Thyroid gland (tissue), 4 donors: Measurements from ENCODE around the gene C10orf53. TPM values are rescaled to one million over a fixed set of nuclear protein-coding genes. Genes with fewer than 3 reads are reported as not detected.

Source experiments
- DNase-seq, 2 donors: peaks; one replicate each; pipeline ENCODE4 v3.0.0-alpha.2; 2019
- H3K27ac ChIP-seq, 3 donors: fragments of 200-600 bp; sonication (generic); 1 replicate in 2 of 3; 2 replicates in 1 of 3; pipeline ENCODE4 v1.5.1; 2016 to 2019; ENCODE audit warnings: mild to moderate bottlenecking in 1 of 3, moderate library complexity in 1 of 3
- H3K27me3 ChIP-seq: fragments of 200-600 bp; sonication (generic); one replicate; pipeline ENCODE4 v1.5.1; 2019
- H3K36me3 ChIP-seq, 2 donors: fragments of 200-600 bp; sonication (generic); one replicate each; pipeline ENCODE4 v1.5.1; 2016 to 2019
- H3K4me1 ChIP-seq, 2 donors: fragments of 200-600 bp; sonication (generic); one replicate each; pipeline ENCODE4 v1.5.1; 2017 to 2019
- H3K4me3 ChIP-seq, 3 donors: fragments of 200-600 bp; sonication (generic); replicated peaks in 1 of 3; 1 replicate in 2 of 3; 2 replicates in 1 of 3; pipeline ENCODE4 v1.5.1; 2016; ENCODE audit warnings: mild to moderate bottlenecking in 1 of 3
- H3K9me3 ChIP-seq: fragments of 200-600 bp; sonication (generic); one replicate; pipeline ENCODE4 v1.5.1; 2017
- CTCF ChIP-seq, 6 experiments: fragments of 200-600 bp in 3 of 6; fragments of 450-650 bp in 3 of 6; sonication (generic) in 3 of 6; IDR thresholded peaks; one replicate each; pipeline ENCODE4 v1.5.1; 2016 to 2019; ENCODE audit warnings: antibody characterized with exemption in 6 of 6, mild to moderate bottlenecking in 2 of 6, inconsistent platforms in 1 of 6, moderate library complexity in 1 of 6
- POLR2A ChIP-seq, 2 donors: fragments of 450-650 bp; IDR thresholded peaks; one replicate each; pipeline ENCODE4 v1.6.1; 2017; ENCODE audit warnings: antibody characterized with exemption in 2 of 2, mild to moderate bottlenecking in 2 of 2, moderate library complexity in 1 of 2
- WGBS, 2 donors: methylation state at CpG; one replicate each; pipeline ENCODE4 v1.1.5; 2017; 5-methylcytosine and 5-hydroxymethylcytosine counted together
- intact Hi-C: fragments of 100-400 bp; cut with DNase I; formaldehyde crosslinking; loops from one replicate; pipeline ENCODE4 v1.15.1; 2023
- total RNA-seq, 4 donors: library from RNA; depleted of rRNA; stranded (reverse); fragments of >200 nt; gene quantifications; one replicate each; pipeline ENCODE4 v1.2.3, GENCODE V29; 2016

The C10orf53 gene
- total RNA-seq, 4 donors from 2014 or later, result not detected

- Histone ChIP-seq H3K27ac (no peak overlapping the region), H3K36me3 (no peaks in the 10 kb centered on the region), H3K4me3 (no peak overlapping the region), H3K27me3 (no peaks in the 10 kb centered on the region), H3K4me1 (no peaks in the 10 kb centered on the region), H3K9me3 (no peaks in the 10 kb centered on the region)
- intact Hi-C loops, result no loop called here
- no peak for DNase-seq
- no peak for TF ChIP-seq CTCF (IDR thresholded peaks at IDR 0.05)
- no peak for TF ChIP-seq POLR2A (IDR thresholded peaks at IDR 0.05)
- 93 to 95% methylated on average over 2 of the region's 3 CpGs for WGBS, 2 donors
These were observed 37.1 kb upstream of the C10orf53 start for GRCh38 chr10:49642311-49642710.

GRCh38 chr10:49643241-49644034, 36.0 kb upstream of the C10orf53 start:
- Histone ChIP-seq H3K36me3 (no peaks in the 10 kb centered on the region), H3K4me1 (no peaks in the 10 kb centered on the region), H3K27me3 (no peaks in the 10 kb centered on the region), H3K4me3 (no peak overlapping the region), H3K27ac (no peak overlapping the region), H3K9me3 (no peaks in the 10 kb centered on the region)
- intact Hi-C loops, result no loop called here
- DNase-seq, result no peak
- 81 to 90% methylated on average over 4 to 5 of the region's 5 CpGs for WGBS, 2 donors
- no peak for TF ChIP-seq POLR2A (IDR thresholded peaks at IDR 0.05)
- no peak for TF ChIP-seq CTCF (IDR thresholded peaks at IDR 0.05)

- Histone ChIP-seq H3K4me1 (no peaks in the 10 kb centered on the region), H3K36me3 (no peaks in the 10 kb centered on the region), H3K27ac (no peak overlapping the region), H3K27me3 (no peaks in the 10 kb centered on the region), H3K4me3 (no peak overlapping the region), H3K9me3 (no peaks in the 10 kb centered on the region)
- intact Hi-C loops, result no loop called here
- 81 to 91% methylated on average over 6 to 7 of the region's 7 CpGs for WGBS, 2 donors
- no peak for TF ChIP-seq POLR2A (IDR thresholded peaks at IDR 0.05)
- TF ChIP-seq CTCF (IDR thresholded peaks at IDR 0.05), result no peak
- DNase-seq, result no peak
These were observed 35.3 kb upstream of the C10orf53 start for GRCh38 chr10:49644035-49644646.

- WGBS, 2 donors, result 71 to 85% methylated on average over 8 of the region's 8 CpGs
- no peak for DNase-seq
- intact Hi-C loops, result no loop called here
- no peaks in the 10 kb centered on the region for H3K4me1 ChIP-seq
- no peaks in the 10 kb centered on the region for H3K27me3 ChIP-seq
- TF ChIP-seq POLR2A (IDR thresholded peaks at IDR 0.05) (no peak), CTCF (IDR thresholded peaks at IDR 0.05) (no peak)
- H3K36me3 ChIP-seq, result no peaks in the 10 kb centered on the region
- no peaks in the 10 kb centered on the region for H3K9me3 ChIP-seq
- no peak overlapping the region for H3K27ac ChIP-seq
- H3K4me3 ChIP-seq, result no peak overlapping the region
These were observed 34.0 kb upstream of the C10orf53 start for GRCh38 chr10:49645417-49645816.
